HG02798 (cell line): ENCODE results near the gene SRR.

Source experiments
- ATAC-seq: cut with Tn5 transposase; IDR thresholded peaks from one replicate; pipeline ENCODE4 v1.9.1; 2021; ENCODE audit warnings: mild to moderate bottlenecking; ENCODE audit not compliant: unreplicated experiment, poor library complexity

The SRR gene

DNA sequence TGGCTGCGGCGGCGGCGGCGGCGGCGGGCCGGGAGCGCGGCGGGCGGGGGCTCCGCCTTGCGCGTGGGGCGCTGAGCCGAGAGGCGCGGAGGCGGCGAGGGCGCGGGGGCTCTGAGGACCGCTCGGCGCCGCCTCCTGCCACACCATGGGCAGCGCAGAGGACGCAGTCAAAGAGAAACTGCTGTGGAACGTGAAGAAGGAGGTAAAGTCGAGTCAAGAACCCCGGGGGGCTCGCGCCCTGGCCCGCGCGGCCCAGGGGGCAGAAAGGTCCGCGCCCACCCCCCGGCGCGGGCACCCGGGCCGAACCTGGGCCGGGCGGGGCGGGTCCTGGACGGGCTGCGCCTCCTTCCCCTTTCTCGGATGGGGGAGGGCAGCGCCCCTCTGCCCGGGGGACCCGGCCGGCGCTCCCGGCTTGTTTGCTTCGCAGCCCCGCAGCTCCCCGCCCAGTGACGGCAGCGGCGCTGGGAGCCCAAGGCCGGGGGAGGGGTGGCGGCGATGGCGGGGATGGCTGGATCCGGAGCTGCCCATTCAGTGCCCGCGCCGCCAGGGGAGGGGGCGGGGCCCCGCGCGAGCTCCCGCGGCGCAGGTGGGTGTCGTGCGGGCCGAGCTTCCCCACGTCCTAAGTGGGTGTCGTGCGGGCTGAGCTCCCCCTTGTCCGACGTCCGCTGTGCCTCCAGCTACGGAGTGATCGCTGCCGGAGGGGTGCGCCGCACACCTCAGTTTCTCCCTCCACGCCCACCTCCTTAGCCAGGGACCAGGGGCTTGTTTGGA is 34.0 kb downstream of the SRR start:
- ATAC-seq: peak; percentile 33

DNA sequence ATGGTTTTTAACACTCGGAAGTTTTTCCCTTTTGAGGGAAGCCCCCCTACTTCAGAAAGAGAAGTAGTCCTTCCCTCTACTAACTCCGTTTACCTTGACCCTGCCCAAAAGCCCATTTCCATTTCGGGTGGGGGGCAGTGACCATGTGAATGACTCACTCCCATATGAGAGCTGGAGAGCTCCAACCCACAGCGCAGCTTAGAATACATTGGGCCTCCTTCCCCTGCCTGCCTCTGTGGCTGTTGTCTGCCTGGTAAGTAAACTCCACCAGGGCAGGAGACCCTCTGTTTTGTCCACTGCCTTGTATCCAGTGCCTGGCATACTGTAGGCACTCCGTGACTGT is 34.5 kb downstream of the SRR start:
- no peak for ATAC-seq

DNA sequence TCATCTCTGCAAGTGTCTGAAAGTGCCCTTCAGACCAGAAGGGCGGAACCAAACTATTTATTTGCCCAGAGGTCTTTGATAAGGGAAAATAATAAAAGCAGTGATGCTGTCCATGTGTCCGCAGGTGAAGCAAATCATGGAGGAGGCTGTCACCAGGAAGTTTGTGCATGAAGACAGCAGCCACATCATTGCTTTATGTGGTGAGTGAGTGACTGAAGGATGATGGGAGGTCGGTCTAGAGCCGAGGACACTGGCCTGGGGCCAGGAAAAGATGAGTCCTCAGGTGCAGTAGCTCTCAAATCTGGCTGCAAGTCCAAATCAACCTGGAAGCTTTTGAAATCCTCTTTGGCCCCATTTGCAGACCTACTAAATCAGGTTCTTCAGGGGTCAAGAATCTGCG is 39.7 kb downstream of the SRR start:
- ATAC-seq: no peak

DNA sequence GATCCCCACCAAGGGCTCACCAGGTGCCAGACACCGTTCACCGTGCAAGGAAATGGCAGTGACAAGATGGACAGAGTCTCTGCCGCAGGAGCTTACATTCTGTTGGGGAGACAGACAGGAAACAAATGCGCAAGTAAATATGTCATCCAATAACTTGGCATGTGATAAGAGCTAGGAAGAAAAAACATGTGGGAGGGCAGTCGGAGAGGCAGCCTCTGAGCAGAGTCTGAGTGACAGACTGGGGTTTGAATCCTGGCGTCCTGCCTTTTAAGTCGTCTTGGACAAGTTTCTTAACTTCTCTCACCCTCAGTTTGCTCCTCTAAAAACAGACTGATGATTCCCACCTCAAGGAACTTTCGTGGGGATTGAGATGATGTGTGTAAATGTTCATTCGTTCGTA is 40.8 kb downstream of the SRR start:
- no peak for ATAC-seq

DNA sequence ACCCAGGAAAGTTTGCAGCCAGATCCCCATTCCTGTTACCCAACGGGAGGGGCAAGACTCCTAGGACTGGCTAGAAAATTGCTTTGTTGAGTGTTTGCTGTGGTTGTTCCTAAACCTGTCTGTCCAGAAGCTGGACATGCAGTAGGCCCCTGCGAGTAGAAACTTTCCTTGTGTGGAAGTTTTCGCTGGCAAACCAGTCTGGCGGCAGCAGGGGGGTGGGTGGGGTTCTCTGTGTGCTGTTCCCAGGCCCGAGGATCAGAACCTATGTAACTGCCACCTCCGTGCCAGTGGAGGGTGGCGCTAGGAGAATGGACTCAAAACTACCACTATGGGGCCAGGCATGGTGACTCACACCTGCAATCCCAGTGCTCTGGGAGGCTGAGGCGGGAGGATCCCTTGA is 42.7 kb downstream of the SRR start:
- no peak for ATAC-seq

DNA sequence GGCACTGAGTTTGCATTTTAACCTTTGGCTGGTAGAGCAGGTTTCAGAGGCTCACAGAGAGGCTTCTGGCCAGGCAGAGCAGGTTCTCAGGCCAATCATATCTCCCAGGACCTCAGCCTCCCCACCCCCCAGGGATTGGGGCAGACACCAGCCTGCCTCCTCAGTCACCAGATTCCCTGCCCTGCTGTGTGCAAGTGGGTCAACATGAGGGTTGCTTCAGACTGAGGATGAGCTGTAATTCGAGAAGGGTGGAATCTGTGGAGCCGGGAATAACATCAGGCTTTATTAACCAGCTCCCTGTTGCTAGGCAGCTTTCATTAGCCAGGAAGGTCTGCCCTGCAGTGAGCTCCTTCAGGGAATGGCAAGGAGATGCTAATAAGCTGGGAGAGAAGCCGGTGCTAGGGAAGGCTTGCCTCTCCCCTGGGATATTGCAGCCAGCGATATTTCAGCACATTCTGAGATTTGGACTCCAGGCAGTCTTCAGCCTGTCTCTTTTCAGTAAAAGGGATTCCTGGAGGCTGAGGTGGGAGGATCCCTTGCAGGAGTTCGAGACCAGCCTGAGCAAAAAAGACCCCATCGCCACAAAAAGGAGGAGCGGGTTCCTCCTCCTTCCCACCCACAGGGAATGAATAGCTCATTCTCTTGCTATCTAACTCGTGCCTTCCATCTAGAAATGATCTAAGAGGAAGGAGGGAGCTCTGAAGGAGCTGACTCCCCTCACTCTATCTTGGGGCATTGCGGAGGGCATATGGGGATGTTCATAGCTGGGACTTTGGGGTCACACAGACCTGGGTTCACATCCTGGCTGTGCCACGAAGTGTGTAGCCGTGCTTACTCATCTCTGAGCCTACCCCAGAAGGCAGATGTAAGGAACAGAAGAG is 44.3 kb downstream of the SRR start:
- no peak for ATAC-seq

DNA sequence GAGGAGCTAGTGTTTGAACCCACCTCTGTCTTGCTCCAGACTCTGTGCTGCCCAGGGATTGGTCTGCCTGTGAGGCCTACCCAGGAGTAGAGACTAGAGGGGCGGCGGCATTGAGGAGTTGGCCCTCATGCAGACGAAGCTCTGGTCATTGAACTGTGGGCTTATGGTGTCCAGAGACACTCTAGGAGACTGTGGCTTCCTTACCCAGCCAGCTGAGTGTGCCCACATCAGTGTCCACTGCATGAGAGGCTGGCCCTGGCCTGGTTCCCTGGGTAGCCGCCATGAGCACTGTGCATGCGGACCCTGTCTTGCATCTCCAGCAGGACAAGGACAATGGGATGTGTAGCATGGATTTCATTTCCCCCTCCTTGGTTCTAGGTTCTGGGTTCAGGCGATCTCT is 47.5 kb downstream of the SRR start:
- no peak for ATAC-seq

DNA sequence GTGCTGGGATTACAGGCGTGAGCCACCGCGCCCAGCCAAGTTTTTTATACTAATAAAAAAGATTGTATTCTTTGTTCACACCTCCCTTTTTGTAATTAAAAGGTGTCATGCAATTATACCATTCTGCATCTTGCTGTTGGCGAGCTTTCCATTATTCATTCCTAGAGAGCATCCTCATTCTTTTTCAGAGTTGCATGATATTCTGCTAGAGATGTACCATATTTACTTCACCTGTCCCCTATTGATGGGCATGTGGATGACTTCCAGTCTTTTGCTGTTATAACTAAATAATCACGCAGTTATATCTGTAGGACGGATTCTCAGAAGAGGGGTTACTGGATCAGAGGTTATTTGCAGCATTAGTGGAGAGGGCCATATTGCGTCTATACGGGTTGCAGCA is 50.6 kb downstream of the SRR start:
- ATAC-seq: no peak

DNA sequence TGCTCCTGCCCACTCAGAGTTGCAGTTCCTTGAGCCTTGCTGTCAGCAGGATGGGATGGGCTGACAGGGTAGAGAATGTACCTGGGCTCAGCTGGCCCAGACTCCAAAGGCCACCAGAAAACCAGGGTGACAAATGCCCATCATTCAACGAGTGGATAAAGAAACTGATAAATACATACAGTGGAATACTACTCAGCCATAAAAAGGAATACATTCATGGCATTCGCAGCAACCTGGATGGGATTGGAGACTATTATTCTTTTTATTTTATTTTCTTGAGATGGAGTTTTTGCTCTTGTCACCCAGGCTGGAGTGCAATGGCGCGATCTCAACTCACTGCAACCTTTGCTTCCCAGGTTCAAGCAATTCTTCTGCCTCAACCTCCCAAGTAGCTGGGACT is 53.5 kb downstream of the SRR start:
- no peak for ATAC-seq

DNA sequence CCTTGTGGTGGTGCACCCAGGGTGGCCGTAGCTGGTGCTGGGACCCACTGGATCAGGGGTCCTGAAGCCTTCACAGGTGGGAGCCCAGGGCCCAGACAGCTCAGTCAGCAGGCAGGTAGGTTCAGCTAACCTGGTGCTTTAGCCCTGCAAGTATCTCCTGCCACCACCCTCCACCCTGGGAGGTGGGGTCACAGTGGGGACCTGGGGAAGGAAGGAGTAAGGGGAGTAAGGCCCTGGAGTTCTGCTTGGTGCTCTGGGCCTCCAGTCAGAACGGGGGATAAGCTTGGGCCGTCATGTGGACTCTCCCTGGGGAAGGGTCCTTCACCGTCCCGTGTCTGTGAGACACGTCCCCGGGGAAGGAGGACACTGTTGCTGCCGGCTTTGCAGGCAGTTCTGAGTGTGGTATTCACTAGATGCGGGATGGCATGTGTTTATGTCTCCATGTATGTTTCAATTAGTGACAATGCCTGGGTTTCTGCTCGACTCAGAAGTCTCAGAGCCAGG is 54.2 kb downstream of the SRR start:
- no peak for ATAC-seq

DNA sequence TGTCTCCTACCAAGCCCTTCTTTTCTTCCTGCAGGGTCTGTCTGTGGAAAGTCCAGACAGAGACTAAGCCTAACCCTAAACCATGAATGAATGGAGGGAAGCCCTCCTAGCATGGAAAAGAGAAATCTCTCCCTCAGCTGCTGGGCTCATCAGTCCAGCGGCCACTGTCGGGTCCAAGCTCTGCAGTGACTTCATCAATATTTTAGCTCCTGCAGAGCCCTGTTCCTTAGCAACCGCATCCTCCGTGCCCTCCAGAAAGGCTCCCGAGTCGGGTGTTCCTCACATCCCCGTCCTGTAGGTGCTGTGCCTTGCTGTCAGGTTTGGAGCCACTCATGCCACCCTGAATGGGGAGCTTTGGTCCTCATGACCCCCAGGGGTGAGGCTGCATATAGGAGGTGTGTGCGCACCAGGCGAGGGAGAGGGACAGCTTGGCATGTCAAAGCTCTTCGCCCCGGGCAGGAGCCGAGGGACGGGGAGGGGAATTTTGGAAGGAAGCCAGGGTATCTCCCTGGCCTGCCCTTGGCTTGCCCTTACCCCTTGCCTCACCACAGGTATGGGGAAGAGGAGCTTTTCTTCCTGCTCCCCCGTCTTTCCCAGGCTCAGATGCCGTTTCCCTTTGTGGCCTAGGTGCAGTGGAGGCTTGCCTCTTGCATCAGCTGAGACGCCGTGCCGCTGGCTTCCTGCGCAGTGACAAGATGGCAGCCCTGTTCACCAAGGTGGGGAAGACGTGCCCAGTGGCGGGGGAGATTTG is 57.4 kb downstream of the SRR start:
- no peak for ATAC-seq

DNA sequence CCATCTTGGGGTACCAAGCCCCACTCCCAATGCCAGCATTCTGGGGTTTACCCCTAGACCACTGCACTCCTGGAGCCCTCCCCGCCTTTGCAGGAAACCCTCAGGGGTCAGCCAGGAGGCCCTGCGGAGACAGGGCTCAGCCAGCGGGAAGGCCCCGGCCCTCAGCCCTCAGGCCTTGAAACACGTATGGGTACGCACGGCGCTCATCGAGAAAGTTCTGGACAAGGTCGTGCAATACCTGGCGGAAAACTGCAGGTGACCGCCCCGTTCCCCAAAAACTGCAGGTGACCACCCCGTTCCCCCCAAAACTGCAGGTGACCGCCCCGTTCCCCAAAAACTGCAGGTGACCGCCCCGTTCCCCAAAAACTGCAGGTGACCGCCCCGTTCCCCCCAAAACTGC is 58.3 kb downstream of the SRR start:
- ATAC-seq: no peak

DNA sequence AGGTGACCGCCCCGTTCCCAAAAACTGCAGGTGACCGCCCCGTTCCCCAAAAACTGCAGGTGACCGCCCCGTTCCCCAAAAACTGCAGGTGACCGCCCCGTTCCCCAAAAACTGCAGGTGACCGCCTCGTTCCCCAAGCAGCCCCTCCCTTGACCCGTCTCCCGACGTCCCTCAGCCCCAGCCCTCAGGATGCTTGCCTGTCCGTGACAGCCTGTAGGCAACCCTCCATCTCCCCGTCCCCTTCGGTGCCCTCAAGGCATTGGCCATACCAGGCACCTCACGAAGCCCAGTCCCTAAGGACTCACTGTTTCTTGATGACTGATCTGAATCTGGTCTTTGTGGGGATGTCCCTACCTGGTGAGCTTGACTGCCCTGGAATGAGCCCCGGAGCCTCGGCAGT is 58.7 kb downstream of the SRR start:
- no peak for ATAC-seq

DNA sequence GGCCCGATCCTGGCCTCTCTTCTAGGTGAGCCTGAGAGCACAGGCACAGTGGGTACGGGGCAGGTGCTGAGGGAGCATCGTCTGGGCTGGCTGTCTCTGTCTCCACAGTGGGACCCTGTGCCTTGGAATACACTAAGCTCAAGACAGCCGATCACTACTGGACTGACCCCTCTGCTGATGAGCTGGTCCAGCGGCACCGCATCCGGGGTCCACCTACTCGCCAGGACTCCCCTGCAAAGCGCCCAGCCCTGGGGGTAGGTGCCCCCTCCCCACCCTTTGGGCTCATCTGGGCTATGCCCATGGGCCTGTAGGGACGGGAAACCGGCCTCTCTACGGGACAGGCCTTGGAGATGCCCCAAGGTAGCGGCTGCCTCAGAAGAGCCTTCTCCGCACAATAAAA is 59.1 kb downstream of the SRR start:
- ATAC-seq: no peak

DNA sequence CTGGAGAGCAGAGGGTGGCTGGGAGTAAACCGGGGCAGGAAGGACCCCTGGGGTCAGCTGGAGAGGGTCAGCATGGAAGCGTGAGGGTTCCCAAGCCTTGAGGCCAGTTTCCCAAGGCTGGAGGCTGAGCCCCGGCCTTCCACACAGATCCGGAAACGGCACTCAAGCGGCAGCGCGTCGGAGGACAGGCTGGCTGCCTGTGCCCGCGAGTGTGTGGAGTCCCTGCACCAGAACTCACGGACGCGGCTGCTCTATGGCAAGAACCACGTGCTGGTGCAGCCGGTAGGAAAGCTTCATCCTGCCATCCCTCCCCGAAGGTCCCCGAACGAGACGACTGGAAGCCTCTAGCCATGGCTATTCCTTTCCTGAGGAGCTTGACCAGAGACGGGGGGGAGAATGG is 59.6 kb downstream of the SRR start:
- ATAC-seq: no peak

DNA sequence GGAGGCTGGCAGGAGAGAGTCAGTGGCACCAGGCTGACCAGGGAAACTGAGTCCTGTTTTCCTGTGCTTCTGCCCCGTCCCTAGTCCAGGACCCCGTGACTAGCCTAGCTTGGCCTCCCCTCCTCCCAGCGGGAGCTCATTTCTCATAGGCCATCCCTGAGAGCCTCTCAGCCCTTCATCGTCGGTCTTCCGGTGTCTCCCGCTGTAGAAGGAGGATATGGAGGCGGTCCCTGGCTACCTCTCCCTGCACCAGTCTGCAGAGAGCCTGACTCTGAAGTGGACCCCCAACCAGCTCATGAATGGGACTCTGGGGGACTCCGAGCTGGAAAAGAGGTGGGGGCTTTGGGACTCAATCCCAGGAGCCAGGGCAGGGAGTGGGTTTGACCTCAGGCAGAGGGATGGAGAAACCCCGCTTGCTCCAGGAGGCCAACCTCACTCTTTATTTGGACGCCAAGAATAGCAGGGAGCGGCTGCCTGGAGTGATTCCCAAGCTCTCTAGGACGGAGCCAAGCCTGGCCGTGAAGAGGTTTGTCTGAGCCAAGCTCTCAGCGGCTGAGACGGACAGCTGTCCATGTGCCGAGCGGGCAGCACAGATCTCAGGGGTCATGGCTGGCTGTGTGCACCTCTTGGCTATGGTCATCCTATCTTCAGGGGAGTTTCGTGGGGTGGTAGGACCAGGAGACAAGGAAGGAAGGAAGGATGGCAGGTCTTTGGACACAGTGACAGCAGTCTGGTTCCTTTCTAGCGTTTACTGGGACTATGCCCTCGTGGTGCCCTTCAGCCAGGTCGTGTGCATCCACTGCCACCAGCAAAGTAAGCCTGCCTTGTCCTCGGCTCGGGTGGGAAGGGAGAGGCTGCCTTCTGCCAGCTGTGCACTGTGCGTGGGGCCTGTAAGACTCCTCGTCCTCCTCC is 60.4 kb downstream of the SRR start:
- no peak for ATAC-seq

DNA sequence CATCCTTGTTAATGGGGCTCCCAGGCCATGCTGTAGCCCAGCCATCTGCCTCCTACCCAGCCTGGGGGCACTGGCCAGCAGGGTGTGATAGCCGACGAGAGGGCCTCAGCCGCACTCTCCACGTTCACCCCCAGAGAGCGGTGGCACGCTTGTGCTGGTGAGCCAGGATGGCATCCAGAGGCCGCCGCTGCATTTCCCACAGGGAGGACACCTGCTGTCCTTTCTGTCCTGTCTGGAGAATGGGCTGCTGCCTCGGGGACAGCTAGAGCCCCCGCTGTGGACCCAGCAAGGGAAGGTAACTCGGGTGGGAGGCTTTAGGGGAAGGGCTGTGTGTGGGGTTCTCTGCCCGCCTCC is 61.0 kb downstream of the SRR start:
- no peak for ATAC-seq

DNA sequence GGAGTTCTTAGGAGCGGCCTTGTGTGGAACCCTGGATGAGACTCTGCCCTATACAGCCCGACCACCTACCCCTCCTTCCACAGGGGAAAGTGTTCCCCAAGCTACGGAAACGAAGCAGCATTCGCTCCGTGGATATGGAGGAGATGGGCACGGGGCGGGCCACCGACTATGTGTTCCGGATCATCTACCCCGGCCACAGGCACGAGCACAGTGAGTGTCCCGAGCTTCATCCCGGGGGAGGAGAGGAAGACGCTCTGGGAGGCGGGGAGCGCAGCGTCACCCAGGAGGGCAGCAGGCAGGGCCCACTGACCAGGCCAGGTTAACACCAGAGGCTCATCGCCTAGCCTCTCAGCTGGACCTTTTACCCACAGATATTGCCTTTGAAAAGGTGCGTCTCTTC is 61.4 kb downstream of the SRR start:
- no peak for ATAC-seq

DNA sequence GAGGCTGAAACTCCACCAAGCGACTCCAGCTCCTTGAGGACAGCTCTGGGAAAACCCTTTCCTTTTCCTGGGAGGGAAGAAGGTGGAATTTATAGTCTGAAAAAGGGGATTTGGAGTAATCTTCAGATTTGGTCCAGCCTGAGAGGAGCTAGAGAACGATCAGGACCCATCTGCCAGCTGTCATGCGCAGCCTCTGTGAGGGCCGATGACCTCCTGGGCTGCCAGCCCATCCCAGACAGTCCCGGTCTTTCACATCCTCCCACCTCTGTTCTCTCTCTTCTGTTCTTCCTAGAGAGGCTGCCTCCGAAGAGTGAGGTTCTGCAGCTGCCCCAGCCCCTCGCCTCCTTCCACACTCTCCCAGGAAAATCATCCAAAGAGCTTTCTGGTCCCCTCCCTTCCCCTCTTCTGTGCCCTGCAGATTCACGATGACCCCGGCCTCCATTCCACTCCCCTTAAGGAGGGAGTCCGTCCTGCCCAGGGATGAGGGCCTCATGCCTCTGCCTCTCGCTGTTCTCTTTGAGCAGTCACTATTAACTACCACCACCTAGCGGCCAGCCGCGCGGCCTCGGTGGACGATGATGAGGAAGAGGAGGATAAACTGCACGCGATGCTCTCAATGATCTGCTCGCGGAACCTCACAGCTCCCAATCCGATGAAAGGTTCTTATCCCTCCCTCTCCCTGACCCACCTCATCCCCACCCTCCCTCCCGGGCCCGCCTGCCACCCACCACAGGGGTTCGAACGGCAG is 63.2 kb downstream of the SRR start:
- ATAC-seq: no peak
